ENCODE measurements around the gene CSNK1G2. TPM values are rescaled to one million over a fixed set of nuclear protein-coding genes. Genes with fewer than 3 reads are reported as not detected.
A peak's percentile ranks its signal among the peaks of the same experiment; 100 is the strongest.

Gene CSNK1G2
- total and polyA plus RNA-seq, 11 donors: 18.2 to 42.7 (median 24.6) TPM

DNA sequence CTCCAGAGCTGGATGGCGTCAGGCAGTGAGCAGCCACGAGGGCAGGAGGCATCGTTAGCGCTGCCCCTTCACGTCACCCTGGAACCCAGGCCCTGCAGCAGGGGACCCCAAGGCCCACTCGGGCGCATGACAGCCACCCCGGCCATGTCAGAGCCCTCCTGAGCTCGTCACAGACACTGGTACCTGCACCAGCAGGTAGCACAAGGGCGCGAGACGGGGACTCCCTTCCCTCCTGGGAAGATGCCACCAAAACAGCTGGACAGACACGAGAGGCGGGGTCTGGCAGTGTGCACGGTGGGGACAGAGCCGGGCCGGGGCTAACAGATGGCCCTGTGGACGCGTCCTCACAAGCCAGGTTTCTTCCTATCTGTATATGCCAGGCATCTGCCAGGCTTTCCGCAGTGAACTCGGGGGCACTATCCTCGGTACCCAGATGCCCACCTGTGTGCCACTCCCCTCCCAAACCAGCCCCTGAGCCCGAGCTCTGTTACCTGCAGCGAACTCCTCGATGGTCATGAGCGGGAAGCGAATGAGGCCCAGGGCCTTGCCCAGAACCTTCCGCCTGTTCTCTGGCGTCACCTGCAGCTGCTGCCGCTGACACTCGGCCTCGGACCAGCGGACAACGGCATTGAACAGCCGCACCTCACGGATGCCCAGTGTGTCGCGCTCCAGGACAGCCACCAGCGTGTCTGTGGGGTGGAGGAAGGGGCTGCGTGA lies 48.7 kb downstream of the CSNK1G2 start:
- H3K27me3 ChIP-seq: no peaks in the 10 kb centered on the region
- H3K4me3 ChIP-seq: no peak overlapping the region
- 92 to 94% (median 92%) methylated on average over 36 to 40 of the region's 40 CpGs for WGBS, 4 donors
- intact Hi-C loops (cut with DNase I): no loop called here
- no peaks in the 10 kb centered on the region for H3K9me3 ChIP-seq
- no peaks in the 10 kb centered on the region for H3K4me1 ChIP-seq
- ATAC-seq (no peak), DNase-seq (peak in 1 of 5 donors; percentile 6)
- H3K27ac ChIP-seq: no peak overlapping the region
- TF ChIP-seq, protein P1, sequence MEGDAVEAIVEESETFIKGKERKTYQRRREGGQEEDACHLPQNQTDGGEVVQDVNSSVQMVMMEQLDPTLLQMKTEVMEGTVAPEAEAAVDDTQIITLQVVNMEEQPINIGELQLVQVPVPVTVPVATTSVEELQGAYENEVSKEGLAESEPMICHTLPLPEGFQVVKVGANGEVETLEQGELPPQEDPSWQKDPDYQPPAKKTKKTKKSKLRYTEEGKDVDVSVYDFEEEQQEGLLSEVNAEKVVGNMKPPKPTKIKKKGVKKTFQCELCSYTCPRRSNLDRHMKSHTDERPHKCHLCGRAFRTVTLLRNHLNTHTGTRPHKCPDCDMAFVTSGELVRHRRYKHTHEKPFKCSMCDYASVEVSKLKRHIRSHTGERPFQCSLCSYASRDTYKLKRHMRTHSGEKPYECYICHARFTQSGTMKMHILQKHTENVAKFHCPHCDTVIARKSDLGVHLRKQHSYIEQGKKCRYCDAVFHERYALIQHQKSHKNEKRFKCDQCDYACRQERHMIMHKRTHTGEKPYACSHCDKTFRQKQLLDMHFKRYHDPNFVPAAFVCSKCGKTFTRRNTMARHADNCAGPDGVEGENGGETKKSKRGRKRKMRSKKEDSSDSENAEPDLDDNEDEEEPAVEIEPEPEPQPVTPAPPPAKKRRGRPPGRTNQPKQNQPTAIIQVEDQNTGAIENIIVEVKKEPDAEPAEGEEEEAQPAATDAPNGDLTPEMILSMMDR (IDR thresholded peaks at IDR 0.05): no peak
- TF ChIP-seq POLR2A (IDR thresholded peaks at IDR 0.05): no peak
- peaks cover 0 to 95% (median 74%) of the 10 kb centered on the region in 9 donors for H3K36me3 ChIP-seq

DNA sequence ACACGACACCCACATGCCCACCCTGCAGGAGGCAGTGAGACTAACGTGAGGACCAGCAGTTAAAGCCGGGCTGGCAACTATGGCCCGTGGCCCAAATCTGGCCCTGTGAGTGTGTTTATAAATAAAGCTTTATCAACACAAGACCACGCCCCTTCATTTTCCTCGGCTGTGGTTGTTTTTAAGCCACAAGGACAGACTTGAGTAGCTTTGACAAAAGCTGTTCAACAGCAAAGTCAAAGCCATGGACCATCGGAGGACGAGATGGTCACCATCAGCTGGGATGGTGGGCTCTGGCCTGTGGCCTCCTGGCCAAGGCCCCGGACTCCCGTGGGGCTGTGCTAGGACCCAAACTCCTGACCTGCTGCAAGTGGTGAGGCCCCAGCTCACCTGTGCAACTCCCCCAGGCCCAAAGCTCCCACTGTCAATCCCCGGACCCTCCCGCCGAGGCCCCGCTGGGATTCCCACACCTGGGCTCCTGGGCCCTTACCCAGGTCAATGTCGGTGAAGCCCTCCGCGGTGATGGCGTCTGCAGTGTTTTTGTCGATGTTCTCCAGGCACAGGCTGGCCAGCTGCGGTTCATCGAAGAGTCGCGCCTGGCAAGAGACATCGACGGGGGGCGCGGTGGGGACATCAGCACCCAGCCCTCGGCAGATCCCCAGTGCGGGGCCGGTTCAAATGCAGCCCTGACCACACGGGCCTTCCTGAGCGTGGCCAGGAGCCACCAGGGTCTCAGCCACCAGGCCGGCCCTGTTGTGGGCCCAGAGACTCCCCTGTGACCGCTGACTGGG lies 49.5 kb downstream of the CSNK1G2 start:
- ATAC-seq (no peak), DNase-seq (peak in 1 of 5 donors; percentile 5)
- Histone ChIP-seq H3K9me3 (no peaks in the 10 kb centered on the region), H3K27me3 (no peaks in the 10 kb centered on the region), H3K36me3 (peaks cover 0 to 93% (median 67%) of the 10 kb centered on the region in 9 donors), H3K27ac (no peak overlapping the region), H3K4me3 (no peak overlapping the region), H3K4me1 (no peaks in the 10 kb centered on the region)
- no peak for TF ChIP-seq POLR2A (IDR thresholded peaks at IDR 0.05)
- TF ChIP-seq, protein P1 (IDR thresholded peaks at IDR 0.05): no peak
- 95 to 98% (median 96%) methylated on average over 31 to 34 of the region's 34 CpGs for WGBS, 4 donors
- intact Hi-C loops (cut with DNase I): no loop called here

DNA sequence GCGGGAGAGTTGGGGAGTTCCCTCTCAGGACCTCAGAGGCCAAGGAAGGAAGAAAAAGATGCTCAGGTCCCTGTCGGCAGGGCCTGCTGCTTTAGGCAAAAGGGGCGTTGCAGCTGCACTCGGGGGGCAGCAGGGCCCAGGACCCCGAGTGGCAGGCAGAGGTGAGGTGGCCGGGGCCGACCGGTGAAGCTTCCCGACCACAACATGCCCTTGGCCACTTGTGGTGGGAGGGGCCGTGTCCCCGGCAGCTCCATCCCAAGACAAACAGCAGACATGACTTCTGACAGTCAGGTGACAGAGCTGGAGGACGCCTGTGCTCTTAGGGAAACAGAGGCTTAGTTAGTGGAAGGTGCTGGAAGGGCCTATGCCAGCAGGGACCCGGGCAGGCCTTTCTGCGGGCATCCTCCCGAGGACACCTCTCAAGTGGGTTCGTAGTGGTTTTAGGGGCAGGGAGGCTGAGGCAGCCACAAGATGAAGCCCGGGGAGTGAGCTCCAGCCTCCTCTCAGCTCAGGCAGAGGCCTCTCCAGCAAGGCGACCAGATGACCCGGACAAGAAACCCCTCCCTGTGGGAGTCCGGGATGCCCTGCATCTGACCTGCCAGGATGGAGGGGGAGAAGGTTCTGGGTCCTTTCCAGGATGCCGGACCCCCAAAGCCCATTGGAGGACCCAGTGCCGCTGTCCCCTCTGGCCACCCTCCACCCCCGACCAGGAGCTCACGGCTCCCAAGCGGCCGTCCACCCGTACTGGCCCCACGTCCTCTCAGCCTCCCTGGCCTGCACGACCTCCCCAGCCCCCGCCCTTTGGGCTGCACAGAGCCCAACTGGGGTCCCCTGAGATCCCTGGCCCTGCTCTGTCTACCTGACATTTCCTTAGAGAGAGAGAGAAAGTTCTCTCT lies 50.3 kb downstream of the CSNK1G2 start:
- Histone ChIP-seq H3K27me3 (no peaks in the 10 kb centered on the region), H3K9me3 (peaks cover 0 to 5% (median 0%) of the 10 kb centered on the region in 12 donors), H3K4me1 (no peaks in the 10 kb centered on the region), H3K36me3 (peaks cover 0 to 91% (median 63%) of the 10 kb centered on the region in 9 donors), H3K27ac (no peak overlapping the region), H3K4me3 (no peak overlapping the region)
- 84 to 92% (median 87%) methylated on average over 29 to 30 of the region's 30 CpGs for WGBS, 4 donors
- TF ChIP-seq, protein P1 (IDR thresholded peaks at IDR 0.05): no peak
- ATAC-seq: no peak
- intact Hi-C loops (cut with DNase I): no loop called here
- no peak for DNase-seq
